ENCODE data around the gene MPZL1.

Gene MPZL1

DNA sequence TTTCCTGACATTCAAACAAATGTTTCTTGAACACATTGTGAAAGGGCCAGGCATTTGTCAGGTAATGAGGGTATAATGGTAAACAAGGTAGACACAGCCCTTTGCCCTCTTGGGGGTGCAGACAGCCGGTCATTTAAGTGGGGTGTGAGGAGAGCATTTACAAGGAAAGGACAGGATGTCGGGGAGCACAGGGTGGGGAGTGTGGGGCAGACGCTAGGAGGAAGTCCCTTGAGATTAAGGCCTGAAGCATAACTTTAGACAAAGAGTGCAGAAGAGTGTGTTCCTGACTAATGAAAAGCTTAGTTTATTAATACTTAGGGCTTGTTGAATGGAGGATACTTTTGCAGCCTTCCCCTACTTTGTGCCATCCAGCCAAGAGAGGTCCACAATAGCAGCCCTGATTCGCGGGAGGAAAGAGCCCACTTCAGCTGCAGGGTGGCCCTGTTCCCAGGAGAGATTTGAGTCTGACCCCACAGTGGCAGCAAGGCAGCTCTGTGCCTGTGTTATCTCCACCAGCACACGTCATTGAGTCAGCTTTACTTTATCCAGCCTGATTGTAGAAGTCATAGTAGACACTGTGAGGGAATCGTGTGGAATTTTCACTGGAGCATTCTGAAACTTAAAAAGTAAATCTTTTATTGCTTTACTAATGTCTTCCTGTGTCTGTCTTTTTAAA is 35.1 kb downstream of the MPZL1 start:
- Histone ChIP-seq H3K27me3 (ENCODE audit: control insufficient read depth in 5 of 5, insufficient read depth in 4 of 5, low read length in 5 of 5) (no peaks in the 10 kb centered on the region), H3K9me3 (ENCODE audit: control insufficient read depth in 5 of 5, low read length in 5 of 5) (no peaks in the 10 kb centered on the region), H3K36me3 (ENCODE audit: control insufficient read depth in 5 of 5, insufficient read depth in 5 of 5, low read length in 5 of 5) (no peaks in the 10 kb centered on the region), H3K9ac (ENCODE audit: low read length in 5 of 5) (peak overlapping the region in 1 of 5 donors; percentile 41), H3K4me1 (ENCODE audit: control insufficient read depth in 5 of 5, insufficient read depth in 5 of 5, low read length in 5 of 5) (peaks cover 8 to 57% (median 43%) of the 10 kb centered on the region in 5 donors), H3K27ac (ENCODE audit: low read depth, low read length) (no peak overlapping the region), H3K4me3 (ENCODE audit: low read depth in 1 of 5, low read length in 5 of 5) (no peak overlapping the region)

DNA sequence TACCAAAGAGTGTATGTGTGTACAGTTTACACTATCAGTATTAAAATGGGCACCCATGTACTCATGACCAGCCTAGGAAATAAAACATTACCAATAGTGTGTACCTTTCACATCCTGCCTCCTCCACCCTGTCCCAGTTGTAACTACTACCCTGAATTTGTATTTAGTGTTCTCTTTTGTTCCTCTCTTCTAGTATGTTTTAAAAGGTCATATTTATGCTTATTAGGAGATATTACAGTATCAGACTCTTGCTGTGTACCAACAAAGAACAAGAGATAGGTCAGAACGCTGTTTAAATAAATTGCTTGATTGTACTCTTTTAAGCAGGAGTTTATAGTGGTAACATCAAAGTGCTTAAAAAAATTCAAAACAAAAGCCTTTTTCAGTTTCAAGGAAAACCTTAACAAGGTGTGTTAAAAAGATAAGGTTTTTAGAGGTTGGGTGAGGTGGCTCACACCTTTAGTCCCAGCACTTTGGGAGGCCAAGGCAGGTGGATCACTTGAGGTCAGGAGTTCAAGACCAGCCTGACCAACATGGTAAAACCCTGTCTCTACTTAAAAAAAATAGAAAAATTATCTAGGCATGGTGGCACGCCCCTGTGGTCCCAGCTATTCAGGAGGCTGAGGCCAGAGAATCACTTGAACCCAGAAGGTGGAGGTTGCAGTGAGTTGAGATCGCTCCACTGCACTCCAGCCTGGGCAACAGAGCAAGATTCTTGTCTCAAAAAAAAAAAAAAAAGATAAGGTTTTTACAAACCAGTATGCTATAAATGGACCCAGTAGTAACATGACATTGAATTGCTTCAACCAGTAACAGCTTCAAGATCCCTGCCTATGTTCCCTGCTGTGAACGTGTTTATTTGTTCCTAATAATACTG is 35.9 kb downstream of the MPZL1 start:
- H3K27me3 ChIP-seq (ENCODE audit: control insufficient read depth in 5 of 5, insufficient read depth in 4 of 5, low read length in 5 of 5) = no peaks in the 10 kb centered on the region
- no peaks in the 10 kb centered on the region for H3K9me3 ChIP-seq (ENCODE audit: control insufficient read depth in 5 of 5, low read length in 5 of 5)
- peaks cover 4 to 50% (median 37%) of the 10 kb centered on the region in 5 donors for H3K4me1 ChIP-seq (ENCODE audit: control insufficient read depth in 5 of 5, insufficient read depth in 5 of 5, low read length in 5 of 5)
- H3K4me3 ChIP-seq (ENCODE audit: low read depth in 1 of 5, low read length in 5 of 5) = no peak overlapping the region
- no peaks in the 10 kb centered on the region for H3K36me3 ChIP-seq (ENCODE audit: control insufficient read depth in 5 of 5, insufficient read depth in 5 of 5, low read length in 5 of 5)
- H3K9ac ChIP-seq (ENCODE audit: low read length in 5 of 5) = no peak overlapping the region
- H3K27ac ChIP-seq (ENCODE audit: low read depth, low read length) = no peak overlapping the region

DNA sequence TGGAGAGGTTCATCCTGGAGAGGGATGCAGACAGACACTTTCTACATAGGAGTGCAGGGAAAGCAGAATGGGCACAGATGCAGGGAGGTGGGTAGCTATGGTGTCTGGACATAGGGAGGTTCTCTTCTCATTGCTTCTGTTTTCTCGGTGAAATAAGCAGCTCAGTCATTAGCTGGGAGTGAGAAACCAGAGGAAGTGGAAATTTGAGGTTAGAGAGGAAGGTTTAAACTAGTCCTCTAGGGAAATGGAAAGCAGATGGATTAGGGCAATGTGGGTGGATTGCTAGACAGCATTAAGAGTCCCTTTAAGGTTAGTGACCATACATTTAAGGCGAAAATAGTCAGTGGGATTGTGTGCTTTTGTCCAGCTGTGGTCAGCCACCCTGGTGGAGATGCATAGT is 39.6 kb downstream of the MPZL1 start:
- no peaks in the 10 kb centered on the region for H3K9me3 ChIP-seq (ENCODE audit: control insufficient read depth in 5 of 5, low read length in 5 of 5)
- no peak overlapping the region for H3K27ac ChIP-seq (ENCODE audit: low read depth, low read length)
- H3K9ac ChIP-seq (ENCODE audit: low read length in 5 of 5) = no peak overlapping the region
- peaks cover 4 to 8% (median 8%) of the 10 kb centered on the region in 5 donors for H3K36me3 ChIP-seq (ENCODE audit: control insufficient read depth in 5 of 5, insufficient read depth in 5 of 5, low read length in 5 of 5)
- no peaks in the 10 kb centered on the region for H3K27me3 ChIP-seq (ENCODE audit: control insufficient read depth in 5 of 5, insufficient read depth in 4 of 5, low read length in 5 of 5)
- no peak overlapping the region for H3K4me3 ChIP-seq (ENCODE audit: low read depth in 1 of 5, low read length in 5 of 5)
- H3K4me1 ChIP-seq (ENCODE audit: control insufficient read depth in 5 of 5, insufficient read depth in 5 of 5, low read length in 5 of 5) = peaks cover 5 to 46% (median 32%) of the 10 kb centered on the region in 5 donors

DNA sequence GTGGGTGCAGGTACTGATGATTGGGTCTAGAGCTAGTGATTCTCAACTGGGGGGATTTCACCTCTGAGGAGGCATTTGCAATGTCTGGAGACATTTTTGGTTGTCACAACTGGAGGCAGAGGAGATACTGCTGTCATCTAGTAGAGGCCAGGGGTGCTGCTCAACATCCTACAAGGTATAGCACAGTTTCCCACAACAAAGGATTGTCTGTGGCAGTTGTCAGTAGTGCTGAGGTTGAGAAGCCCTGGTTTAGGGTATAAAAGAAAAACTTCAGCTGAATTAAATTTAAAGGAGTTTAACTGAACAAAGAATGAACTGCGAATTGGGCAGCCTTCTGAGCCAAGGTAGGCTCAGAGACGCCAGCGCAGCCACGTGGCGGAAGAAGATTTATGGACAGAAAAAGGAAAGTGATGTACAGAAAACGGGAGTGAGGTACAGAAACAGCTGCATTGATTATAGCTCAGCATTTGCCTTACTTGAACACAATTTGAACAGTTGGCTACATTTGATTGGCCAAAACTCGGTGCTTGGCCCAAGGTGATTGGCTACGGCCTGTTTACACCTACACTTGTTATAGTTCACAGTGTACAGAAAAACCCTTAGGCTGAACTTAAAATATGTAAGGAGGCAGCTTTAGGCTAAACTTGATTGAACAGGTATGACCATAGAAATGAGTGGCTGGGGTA is 40.4 kb downstream of the MPZL1 start:
- no peaks in the 10 kb centered on the region for H3K9me3 ChIP-seq (ENCODE audit: control insufficient read depth in 5 of 5, low read length in 5 of 5)
- H3K36me3 ChIP-seq (ENCODE audit: control insufficient read depth in 5 of 5, insufficient read depth in 5 of 5, low read length in 5 of 5) = peaks cover 8 to 14% (median 11%) of the 10 kb centered on the region in 5 donors
- H3K4me3 ChIP-seq (ENCODE audit: low read depth in 1 of 5, low read length in 5 of 5) = no peak overlapping the region
- H3K27me3 ChIP-seq (ENCODE audit: control insufficient read depth in 5 of 5, insufficient read depth in 4 of 5, low read length in 5 of 5) = no peaks in the 10 kb centered on the region
- no peak overlapping the region for H3K9ac ChIP-seq (ENCODE audit: low read length in 5 of 5)
- no peak overlapping the region for H3K27ac ChIP-seq (ENCODE audit: low read depth, low read length)
- H3K4me1 ChIP-seq (ENCODE audit: control insufficient read depth in 5 of 5, insufficient read depth in 5 of 5, low read length in 5 of 5) = peaks cover 5 to 39% (median 26%) of the 10 kb centered on the region in 5 donors

DNA sequence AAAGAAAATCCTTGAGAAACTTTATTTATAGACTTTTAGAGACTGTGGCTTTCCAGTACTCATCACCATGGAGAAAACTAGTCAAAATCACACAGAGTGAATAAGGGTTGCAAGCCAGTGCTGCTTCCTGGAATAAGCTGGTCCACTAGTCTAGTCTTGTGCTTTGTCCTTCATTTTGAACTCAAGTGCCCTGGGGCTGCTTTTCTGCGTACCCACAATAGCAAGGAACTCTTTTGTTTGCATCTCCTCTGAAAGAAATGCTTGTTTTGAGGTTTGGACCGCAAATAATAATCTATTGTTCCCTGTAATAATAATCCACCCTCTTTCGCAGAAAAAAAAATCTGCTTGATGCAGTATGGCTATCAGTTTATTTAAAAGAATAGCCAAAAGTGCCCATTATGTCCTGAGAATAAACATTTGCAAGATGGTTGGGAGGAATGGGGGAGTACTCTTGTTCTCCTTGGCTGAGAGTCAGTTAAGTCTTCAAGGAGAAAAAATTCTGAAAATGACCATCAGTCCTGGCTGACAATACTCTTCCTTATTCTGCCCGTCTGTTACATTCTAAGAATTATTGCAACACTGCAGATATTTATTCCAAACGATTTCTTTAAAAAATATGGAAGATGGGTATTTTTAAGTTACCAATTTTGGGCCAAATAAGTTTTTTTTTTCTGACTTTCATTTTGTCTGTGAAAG is 41.9 kb downstream of the MPZL1 start:
- H3K27me3 ChIP-seq (ENCODE audit: control insufficient read depth in 5 of 5, insufficient read depth in 4 of 5, low read length in 5 of 5) = no peaks in the 10 kb centered on the region
- no peaks in the 10 kb centered on the region for H3K9me3 ChIP-seq (ENCODE audit: control insufficient read depth in 5 of 5, low read length in 5 of 5)
- peaks cover 17 to 26% (median 17%) of the 10 kb centered on the region in 5 donors for H3K36me3 ChIP-seq (ENCODE audit: control insufficient read depth in 5 of 5, insufficient read depth in 5 of 5, low read length in 5 of 5)
- peaks cover 5 to 37% (median 26%) of the 10 kb centered on the region in 5 donors for H3K4me1 ChIP-seq (ENCODE audit: control insufficient read depth in 5 of 5, insufficient read depth in 5 of 5, low read length in 5 of 5)
- H3K27ac ChIP-seq (ENCODE audit: low read depth, low read length) = no peak overlapping the region
- H3K9ac ChIP-seq (ENCODE audit: low read length in 5 of 5) = peak overlapping the region in 1 of 5 donors; percentile 21
- no peak overlapping the region for H3K4me3 ChIP-seq (ENCODE audit: low read depth in 1 of 5, low read length in 5 of 5)

DNA sequence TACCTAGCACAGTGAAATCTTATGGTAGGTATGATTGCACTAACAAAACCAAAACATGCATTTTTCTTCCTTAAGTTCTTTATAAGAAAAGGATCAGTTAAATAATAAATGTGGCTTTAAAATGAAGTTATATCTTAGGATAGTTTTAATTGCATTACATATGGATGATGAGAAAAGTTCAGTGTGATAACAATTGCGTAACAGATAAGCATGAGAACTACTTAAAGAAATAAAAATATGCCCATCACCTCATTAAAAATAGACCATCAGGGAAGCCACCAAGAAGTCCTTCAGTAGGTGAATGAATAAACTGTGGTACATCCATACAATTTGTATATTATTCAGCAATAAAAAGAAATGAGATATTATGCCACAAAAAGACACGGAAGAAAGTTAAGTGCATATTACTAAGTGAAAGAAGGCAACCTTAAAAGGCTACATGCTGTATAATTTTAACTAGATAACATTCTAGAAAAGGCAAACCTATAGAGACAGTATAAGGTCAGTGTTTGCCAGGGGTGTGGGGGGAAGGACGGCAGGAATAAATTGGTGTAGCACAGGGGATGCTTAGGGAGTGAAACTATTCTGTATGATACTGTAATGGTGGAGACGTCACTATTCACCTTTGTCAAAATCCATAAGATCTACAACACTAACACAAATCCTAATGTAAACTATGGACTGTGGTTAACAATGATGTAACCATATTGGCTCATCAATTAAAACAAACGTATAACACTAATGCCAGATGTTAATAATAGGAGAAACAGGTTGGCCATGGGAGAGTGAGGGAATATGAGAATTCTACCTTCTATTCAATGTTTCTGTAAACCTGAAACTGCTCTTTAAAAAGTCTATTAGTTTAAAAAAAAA is 42.9 kb downstream of the MPZL1 start:
- Histone ChIP-seq H3K4me1 (ENCODE audit: control insufficient read depth in 5 of 5, insufficient read depth in 5 of 5, low read length in 5 of 5) (peaks cover 3 to 30% (median 20%) of the 10 kb centered on the region in 5 donors), H3K9me3 (ENCODE audit: control insufficient read depth in 5 of 5, low read length in 5 of 5) (no peaks in the 10 kb centered on the region), H3K36me3 (ENCODE audit: control insufficient read depth in 5 of 5, insufficient read depth in 5 of 5, low read length in 5 of 5) (peaks cover 21 to 36% (median 26%) of the 10 kb centered on the region in 5 donors), H3K9ac (ENCODE audit: low read length in 5 of 5) (peak overlapping the region in 1 of 5 donors; percentile 21), H3K27me3 (ENCODE audit: control insufficient read depth in 5 of 5, insufficient read depth in 4 of 5, low read length in 5 of 5) (no peaks in the 10 kb centered on the region), H3K27ac (ENCODE audit: low read depth, low read length) (no peak overlapping the region), H3K4me3 (ENCODE audit: low read depth in 1 of 5, low read length in 5 of 5) (no peak overlapping the region)

DNA sequence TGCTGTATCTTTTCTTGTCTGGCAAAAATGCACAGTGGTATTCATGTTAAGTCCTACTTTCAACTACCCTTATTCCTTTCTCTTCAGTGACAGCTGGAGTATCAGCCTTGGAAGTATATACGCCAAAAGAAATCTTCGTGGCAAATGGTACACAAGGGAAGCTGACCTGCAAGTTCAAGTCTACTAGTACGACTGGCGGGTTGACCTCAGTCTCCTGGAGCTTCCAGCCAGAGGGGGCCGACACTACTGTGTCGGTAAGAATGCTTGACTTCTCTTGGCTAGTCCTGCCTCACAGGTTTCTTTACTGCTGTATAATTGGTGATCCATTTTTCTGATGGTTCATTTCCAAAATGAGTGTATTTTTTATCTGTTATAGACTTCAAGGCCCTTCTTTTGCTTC is 43.7 kb downstream of the MPZL1 start:
- Histone ChIP-seq H3K4me1 (ENCODE audit: control insufficient read depth in 5 of 5, insufficient read depth in 5 of 5, low read length in 5 of 5) (peaks cover 2 to 27% (median 17%) of the 10 kb centered on the region in 5 donors), H3K4me3 (ENCODE audit: low read depth in 1 of 5, low read length in 5 of 5) (no peak overlapping the region), H3K9ac (ENCODE audit: low read length in 5 of 5) (no peak overlapping the region), H3K9me3 (ENCODE audit: control insufficient read depth in 5 of 5, low read length in 5 of 5) (no peaks in the 10 kb centered on the region), H3K36me3 (ENCODE audit: control insufficient read depth in 5 of 5, insufficient read depth in 5 of 5, low read length in 5 of 5) (peaks cover 24 to 42% (median 26%) of the 10 kb centered on the region in 5 donors), H3K27ac (ENCODE audit: low read depth, low read length) (no peak overlapping the region), H3K27me3 (ENCODE audit: control insufficient read depth in 5 of 5, insufficient read depth in 4 of 5, low read length in 5 of 5) (no peaks in the 10 kb centered on the region)

DNA sequence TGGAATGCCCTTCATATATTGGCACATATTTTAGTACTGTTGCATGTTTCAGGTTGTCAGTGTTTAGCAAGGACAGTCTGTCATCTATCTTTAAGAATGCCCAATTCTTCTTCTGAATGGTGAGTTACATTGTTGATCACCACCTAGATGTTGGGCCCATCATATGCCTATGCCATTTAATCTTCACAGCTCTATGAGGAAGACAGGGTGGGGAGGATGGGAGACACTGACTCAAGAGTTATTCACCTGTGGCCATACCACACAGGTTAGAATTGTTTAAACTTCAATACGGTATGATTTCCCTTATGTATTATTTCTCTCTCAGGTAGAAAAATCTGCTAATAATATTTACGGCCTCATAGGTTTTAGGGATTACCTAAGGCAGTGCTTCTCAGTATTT is 44.8 kb downstream of the MPZL1 start:
- H3K27ac ChIP-seq (ENCODE audit: low read depth, low read length) = no peak overlapping the region
- no peaks in the 10 kb centered on the region for H3K9me3 ChIP-seq (ENCODE audit: control insufficient read depth in 5 of 5, low read length in 5 of 5)
- H3K4me3 ChIP-seq (ENCODE audit: low read depth in 1 of 5, low read length in 5 of 5) = no peak overlapping the region
- no peak overlapping the region for H3K9ac ChIP-seq (ENCODE audit: low read length in 5 of 5)
- peaks cover 2 to 19% (median 12%) of the 10 kb centered on the region in 5 donors for H3K4me1 ChIP-seq (ENCODE audit: control insufficient read depth in 5 of 5, insufficient read depth in 5 of 5, low read length in 5 of 5)
- H3K27me3 ChIP-seq (ENCODE audit: control insufficient read depth in 5 of 5, insufficient read depth in 4 of 5, low read length in 5 of 5) = no peaks in the 10 kb centered on the region
- peaks cover 26 to 42% (median 26%) of the 10 kb centered on the region in 5 donors for H3K36me3 ChIP-seq (ENCODE audit: control insufficient read depth in 5 of 5, insufficient read depth in 5 of 5, low read length in 5 of 5)

DNA sequence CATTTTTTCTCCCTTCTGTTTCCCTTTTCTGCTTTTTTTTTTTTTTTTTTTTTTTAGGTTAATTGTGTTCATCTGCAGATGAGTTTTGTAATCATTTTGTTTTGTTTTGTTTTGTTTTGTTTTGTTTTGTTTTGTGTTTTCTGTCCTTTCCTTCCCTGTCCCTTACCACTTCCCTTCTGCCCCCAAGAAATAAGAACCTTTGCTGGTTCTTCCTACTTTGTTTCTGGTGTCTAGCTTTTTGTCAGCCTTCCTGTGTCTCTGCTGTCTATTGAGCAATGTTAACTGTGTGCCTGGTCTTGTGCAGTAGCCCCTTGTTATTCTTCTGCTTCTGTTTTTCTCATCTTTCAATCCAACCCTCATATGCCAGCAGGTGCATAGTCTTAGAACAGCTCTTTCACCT is 46.0 kb downstream of the MPZL1 start:
- peaks cover 2 to 14% (median 10%) of the 10 kb centered on the region in 5 donors for H3K4me1 ChIP-seq (ENCODE audit: control insufficient read depth in 5 of 5, insufficient read depth in 5 of 5, low read length in 5 of 5)
- no peak overlapping the region for H3K4me3 ChIP-seq (ENCODE audit: low read depth in 1 of 5, low read length in 5 of 5)
- no peaks in the 10 kb centered on the region for H3K27me3 ChIP-seq (ENCODE audit: control insufficient read depth in 5 of 5, insufficient read depth in 4 of 5, low read length in 5 of 5)
- no peak overlapping the region for H3K27ac ChIP-seq (ENCODE audit: low read depth, low read length)
- no peak overlapping the region for H3K9ac ChIP-seq (ENCODE audit: low read length in 5 of 5)
- H3K9me3 ChIP-seq (ENCODE audit: control insufficient read depth in 5 of 5, low read length in 5 of 5) = no peaks in the 10 kb centered on the region
- H3K36me3 ChIP-seq (ENCODE audit: control insufficient read depth in 5 of 5, insufficient read depth in 5 of 5, low read length in 5 of 5) = peaks cover 28 to 54% (median 38%) of the 10 kb centered on the region in 5 donors

Measured in subcutaneous abdominal adipose tissue (tissue), 5 donors.